GM23338 (cell line): ENCODE data around the gene RNF167. TPM values are rescaled to one million over a fixed set of nuclear protein-coding genes. Genes with fewer than 3 reads are reported as not detected.

Source experiments
- EZH2 ChIP-seq: fragments of 200-600 bp; sonication (generic); IDR thresholded peaks from one replicate; pipeline ENCODE4 v1.8.0; 2017; ENCODE audit warnings: antibody characterized with exemption, mild to moderate bottlenecking, low read depth; ENCODE audit not compliant: unreplicated experiment
- JUNB ChIP-seq: IDR thresholded peaks from one replicate; pipeline ENCODE4 v1.6.1; 2016; ENCODE audit warnings: antibody characterized with exemption; ENCODE audit not compliant: unreplicated experiment
- STAT1 ChIP-seq: IDR thresholded peaks from one replicate; pipeline ENCODE4 v1.6.1; 2016; ENCODE audit warnings: antibody characterized with exemption; ENCODE audit not compliant: unreplicated experiment
- microRNA-seq: library from miRNA; unstranded; fragments of <30 nt; microRNA quantifications from one replicate; pipeline ENCODE4, GENCODE V29; 2017
- polyA plus RNA-seq: library from polyadenylated mRNA; unstranded; fragments of >200 nt; fragmentation: Nextera tagmentation; extraction: Ambion mirVana; gene quantifications from 2 replicates; pipeline ENCODE4 v1.2.1, GENCODE V29; 2016
- small RNA-seq: library from RNA; depleted of rRNA; stranded (forward); fragments of <200 nt; gene quantifications from one replicate; pipeline ENCODE3, GENCODE V24; 2014; ENCODE audit warnings: low replicate concordance
- total RNA-seq: library from RNA; depleted of rRNA; stranded (reverse); fragments of >200 nt; shearing (Covaris generic); gene quantifications from 2 replicates; pipeline ENCODE4 v1.2.3, GENCODE V29; 2014; rRNA removed
- TF ChIP-seq, protein P1 (sequence below): fragments of 250-450 bp; sonication (Bioruptor Pico); IDR thresholded peaks from 2 replicates; pipeline ENCODE4 v1.5.0; 2020; ENCODE audit warnings: mild to moderate bottlenecking, moderate library complexity
- TF ChIP-seq, protein P2 (sequence below), 2 experiments: fragments of 200-600 bp in 1 of 2; sonication (generic) in 1 of 2; conservative IDR thresholded peaks; 2 replicates each; pipeline versions ENCODE4 v1.5.1 to v1.6.1; 2016 to 2017; ENCODE audit warnings: antibody characterized with exemption in 2 of 2, low read depth in 2 of 2, mild to moderate bottlenecking in 2 of 2, moderate library complexity in 1 of 2

RNF167 gene
- total and polyA plus RNA-seq, 2 experiments from 2014 or later: 61.2 to 84.4 TPM

DNA sequence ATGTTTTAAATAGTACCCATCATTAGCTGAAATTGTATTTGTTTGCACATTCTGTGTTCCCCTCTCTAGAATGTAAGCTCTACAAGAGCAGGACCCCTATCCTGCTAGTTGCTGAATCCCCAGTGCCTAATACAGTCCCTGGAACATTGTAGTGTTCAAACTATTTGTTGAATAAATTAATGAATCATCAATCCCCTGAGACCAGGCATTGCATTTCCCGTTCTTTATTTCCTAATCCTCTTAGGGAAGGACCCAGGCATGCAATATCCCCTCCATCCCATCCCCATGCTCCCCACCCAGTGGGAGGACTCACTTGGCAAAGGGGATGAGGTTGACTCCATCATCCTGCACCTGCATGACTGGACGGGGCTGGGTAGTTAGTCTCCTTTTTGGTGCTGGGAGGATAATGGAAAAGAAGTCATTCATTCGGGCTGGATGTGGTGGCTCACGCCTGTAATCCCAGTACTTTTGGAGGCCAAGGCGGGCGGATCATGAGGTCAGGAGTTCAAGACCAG is 54.1 kb downstream of the RNF167 start (continued):
- TF ChIP-seq, protein P1, sequence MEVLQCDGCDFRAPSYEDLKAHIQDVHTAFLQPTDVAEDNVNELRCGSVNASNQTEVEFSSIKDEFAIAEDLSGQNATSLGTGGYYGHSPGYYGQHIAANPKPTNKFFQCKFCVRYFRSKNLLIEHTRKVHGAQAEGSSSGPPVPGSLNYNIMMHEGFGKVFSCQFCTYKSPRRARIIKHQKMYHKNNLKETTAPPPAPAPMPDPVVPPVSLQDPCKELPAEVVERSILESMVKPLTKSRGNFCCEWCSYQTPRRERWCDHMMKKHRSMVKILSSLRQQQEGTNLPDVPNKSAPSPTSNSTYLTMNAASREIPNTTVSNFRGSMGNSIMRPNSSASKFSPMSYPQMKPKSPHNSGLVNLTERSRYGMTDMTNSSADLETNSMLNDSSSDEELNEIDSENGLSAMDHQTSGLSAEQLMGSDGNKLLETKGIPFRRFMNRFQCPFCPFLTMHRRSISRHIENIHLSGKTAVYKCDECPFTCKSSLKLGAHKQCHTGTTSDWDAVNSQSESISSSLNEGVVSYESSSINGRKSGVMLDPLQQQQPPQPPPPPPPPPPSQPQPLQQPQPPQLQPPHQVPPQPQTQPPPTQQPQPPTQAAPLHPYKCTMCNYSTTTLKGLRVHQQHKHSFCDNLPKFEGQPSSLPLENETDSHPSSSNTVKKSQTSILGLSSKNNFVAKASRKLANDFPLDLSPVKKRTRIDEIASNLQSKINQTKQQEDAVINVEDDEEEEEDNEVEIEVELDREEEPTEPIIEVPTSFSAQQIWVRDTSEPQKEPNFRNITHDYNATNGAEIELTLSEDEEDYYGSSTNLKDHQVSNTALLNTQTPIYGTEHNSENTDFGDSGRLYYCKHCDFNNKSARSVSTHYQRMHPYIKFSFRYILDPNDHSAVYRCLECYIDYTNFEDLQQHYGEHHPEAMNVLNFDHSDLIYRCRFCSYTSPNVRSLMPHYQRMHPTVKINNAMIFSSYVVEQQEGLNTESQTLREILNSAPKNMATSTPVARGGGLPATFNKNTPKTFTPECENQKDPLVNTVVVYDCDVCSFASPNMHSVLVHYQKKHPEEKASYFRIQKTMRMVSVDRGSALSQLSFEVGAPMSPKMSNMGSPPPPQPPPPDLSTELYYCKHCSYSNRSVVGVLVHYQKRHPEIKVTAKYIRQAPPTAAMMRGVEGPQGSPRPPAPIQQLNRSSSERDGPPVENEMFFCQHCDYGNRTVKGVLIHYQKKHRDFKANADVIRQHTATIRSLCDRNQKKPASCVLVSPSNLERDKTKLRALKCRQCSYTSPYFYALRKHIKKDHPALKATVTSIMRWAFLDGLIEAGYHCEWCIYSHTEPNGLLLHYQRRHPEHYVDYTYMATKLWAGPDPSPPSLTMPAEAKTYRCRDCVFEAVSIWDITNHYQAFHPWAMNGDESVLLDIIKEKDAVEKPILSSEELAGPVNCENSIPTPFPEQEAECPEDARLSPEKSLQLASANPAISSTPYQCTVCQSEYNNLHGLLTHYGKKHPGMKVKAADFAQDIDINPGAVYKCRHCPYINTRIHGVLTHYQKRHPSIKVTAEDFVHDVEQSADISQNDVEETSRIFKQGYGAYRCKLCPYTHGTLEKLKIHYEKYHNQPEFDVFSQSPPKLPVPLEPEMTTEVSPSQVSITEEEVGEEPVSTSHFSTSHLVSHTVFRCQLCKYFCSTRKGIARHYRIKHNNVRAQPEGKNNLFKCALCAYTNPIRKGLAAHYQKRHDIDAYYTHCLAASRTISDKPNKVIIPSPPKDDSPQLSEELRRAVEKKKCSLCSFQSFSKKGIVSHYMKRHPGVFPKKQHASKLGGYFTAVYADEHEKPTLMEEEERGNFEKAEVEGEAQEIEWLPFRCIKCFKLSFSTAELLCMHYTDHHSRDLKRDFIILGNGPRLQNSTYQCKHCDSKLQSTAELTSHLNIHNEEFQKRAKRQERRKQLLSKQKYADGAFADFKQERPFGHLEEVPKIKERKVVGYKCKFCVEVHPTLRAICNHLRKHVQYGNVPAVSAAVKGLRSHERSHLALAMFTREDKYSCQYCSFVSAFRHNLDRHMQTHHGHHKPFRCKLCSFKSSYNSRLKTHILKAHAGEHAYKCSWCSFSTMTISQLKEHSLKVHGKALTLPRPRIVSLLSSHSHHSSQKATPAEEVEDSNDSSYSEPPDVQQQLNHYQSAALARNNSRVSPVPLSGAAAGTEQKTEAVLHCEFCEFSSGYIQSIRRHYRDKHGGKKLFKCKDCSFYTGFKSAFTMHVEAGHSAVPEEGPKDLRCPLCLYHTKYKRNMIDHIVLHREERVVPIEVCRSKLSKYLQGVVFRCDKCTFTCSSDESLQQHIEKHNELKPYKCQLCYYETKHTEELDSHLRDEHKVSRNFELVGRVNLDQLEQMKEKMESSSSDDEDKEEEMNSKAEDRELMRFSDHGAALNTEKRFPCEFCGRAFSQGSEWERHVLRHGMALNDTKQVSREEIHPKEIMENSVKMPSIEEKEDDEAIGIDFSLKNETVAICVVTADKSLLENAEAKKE (CRISPR knock-in tag): no peak
- no peak for TF ChIP-seq JUNB
- TF ChIP-seq, protein P2, sequence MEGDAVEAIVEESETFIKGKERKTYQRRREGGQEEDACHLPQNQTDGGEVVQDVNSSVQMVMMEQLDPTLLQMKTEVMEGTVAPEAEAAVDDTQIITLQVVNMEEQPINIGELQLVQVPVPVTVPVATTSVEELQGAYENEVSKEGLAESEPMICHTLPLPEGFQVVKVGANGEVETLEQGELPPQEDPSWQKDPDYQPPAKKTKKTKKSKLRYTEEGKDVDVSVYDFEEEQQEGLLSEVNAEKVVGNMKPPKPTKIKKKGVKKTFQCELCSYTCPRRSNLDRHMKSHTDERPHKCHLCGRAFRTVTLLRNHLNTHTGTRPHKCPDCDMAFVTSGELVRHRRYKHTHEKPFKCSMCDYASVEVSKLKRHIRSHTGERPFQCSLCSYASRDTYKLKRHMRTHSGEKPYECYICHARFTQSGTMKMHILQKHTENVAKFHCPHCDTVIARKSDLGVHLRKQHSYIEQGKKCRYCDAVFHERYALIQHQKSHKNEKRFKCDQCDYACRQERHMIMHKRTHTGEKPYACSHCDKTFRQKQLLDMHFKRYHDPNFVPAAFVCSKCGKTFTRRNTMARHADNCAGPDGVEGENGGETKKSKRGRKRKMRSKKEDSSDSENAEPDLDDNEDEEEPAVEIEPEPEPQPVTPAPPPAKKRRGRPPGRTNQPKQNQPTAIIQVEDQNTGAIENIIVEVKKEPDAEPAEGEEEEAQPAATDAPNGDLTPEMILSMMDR (conservative IDR thresholded peaks at IDR 0.05; ENCODE audit: low read depth in 2 of 2): no peak
- no peak for TF ChIP-seq EZH2
- TF ChIP-seq STAT1: no peak

Small RNA genes lying within 50 kb of the gene (microRNA-seq; reads per million reads assigned to microRNA genes)
- not detected for gene MIR6864
- not detected for gene MIR6865

Small RNA genes lying within 50 kb of the gene (small RNA-seq; reads per million reads assigned to genes)
- not detected for gene MIR6864
- gene MIR6865: not detected

Other genes with a start within 250 kb of the RNF167 start
- gene PELP1, start 236.1 kb upstream of the RNF167 start, total RNA-seq: 91.0 and 123 TPM in 2 replicates
- gene PELP1, start 236.1 kb upstream of the RNF167 start, polyA plus RNA-seq: 39.4 and 41.1 TPM in 2 replicates
- gene ARRB2, start 229.6 kb upstream of the RNF167 start, total RNA-seq: 23.0 and 45.0 TPM in 2 replicates
- 37.3 and 39.5 TPM in 2 replicates for gene ARRB2, start 229.6 kb upstream of the RNF167 start, polyA plus RNA-seq
- gene MED11, start 208.8 kb upstream of the RNF167 start, total RNA-seq: 15.5 and 16.7 TPM in 2 replicates
- gene MED11, start 208.8 kb upstream of the RNF167 start, polyA plus RNA-seq: 32.8 and 33.3 TPM in 2 replicates
- 1.4 TPM in 1 of 2 replicates, not detected in the other for gene ZMYND15, start 200.4 kb upstream of the RNF167 start, total RNA-seq
- 0.21 and 0.32 TPM in 2 replicates for gene ZMYND15, start 200.4 kb upstream of the RNF167 start, polyA plus RNA-seq
- gene CXCL16, start 200.3 kb upstream of the RNF167 start, total RNA-seq: 4.1 and 6.8 TPM in 2 replicates
- 3.7 and 4.0 TPM in 2 replicates for gene CXCL16, start 200.3 kb upstream of the RNF167 start, polyA plus RNA-seq
- not detected in 2 replicates for gene TM4SF5, start 168.4 kb upstream of the RNF167 start, total RNA-seq
- not detected in 2 replicates for gene TM4SF5, start 168.4 kb upstream of the RNF167 start, polyA plus RNA-seq
- 0.38 TPM in 1 of 2 replicates, not detected in the other for gene VMO1, start 153.9 kb upstream of the RNF167 start, total RNA-seq
- 0.40 and 0.47 TPM in 2 replicates for gene VMO1, start 153.9 kb upstream of the RNF167 start, polyA plus RNA-seq
- gene GLTPD2, start 151.3 kb upstream of the RNF167 start, total RNA-seq: 1.3 TPM in 1 of 2 replicates, not detected in the other
- 0.33 and 0.47 TPM in 2 replicates for gene GLTPD2, start 151.3 kb upstream of the RNF167 start, polyA plus RNA-seq
- 266 and 302 TPM in 2 replicates for gene PSMB6, start 144.1 kb upstream of the RNF167 start, total RNA-seq
- gene PSMB6, start 144.1 kb upstream of the RNF167 start, polyA plus RNA-seq: 465 and 502 TPM in 2 replicates
- 49.9 and 55.9 TPM in 2 replicates for gene PLD2, start 133.1 kb upstream of the RNF167 start, total RNA-seq
- gene PLD2, start 133.1 kb upstream of the RNF167 start, polyA plus RNA-seq: 20.2 and 22.1 TPM in 2 replicates
- gene MINK1, start 106.9 kb upstream of the RNF167 start, total RNA-seq: 42.1 and 54.9 TPM in 2 replicates
- gene MINK1, start 106.9 kb upstream of the RNF167 start, polyA plus RNA-seq: 17.3 and 19.4 TPM in 2 replicates
- gene C17orf107, start 40.7 kb upstream of the RNF167 start, total RNA-seq: 3.6 and 5.9 TPM in 2 replicates
- gene C17orf107, start 40.7 kb upstream of the RNF167 start, polyA plus RNA-seq: 0.78 and 1.9 TPM in 2 replicates
- 0.23 and 1.2 TPM in 2 replicates for gene CHRNE, start 37.2 kb upstream of the RNF167 start, total RNA-seq
- 0.24 and 0.50 TPM in 2 replicates for gene CHRNE, start 37.2 kb upstream of the RNF167 start, polyA plus RNA-seq
- gene GP1BA, start 8.0 kb upstream of the RNF167 start, total RNA-seq: not detected in 2 replicates
- gene GP1BA, start 8.0 kb upstream of the RNF167 start, polyA plus RNA-seq: 0.14 and 0.24 TPM in 2 replicates
- gene SLC25A11, start 222 bp upstream of the RNF167 start, total RNA-seq: 70.4 and 73.6 TPM in 2 replicates
- 35.7 and 37.8 TPM in 2 replicates for gene SLC25A11, start 222 bp upstream of the RNF167 start, polyA plus RNA-seq
- 1,702 and 2,002 TPM in 2 replicates for gene PFN1, start 8.3 kb downstream of the RNF167 start, total RNA-seq
- 3,646 and 3,709 TPM in 2 replicates for gene PFN1, start 8.3 kb downstream of the RNF167 start, polyA plus RNA-seq
- 8.9 and 12.1 TPM in 2 replicates for gene ENO3, start 10.9 kb downstream of the RNF167 start, total RNA-seq
- 19.6 and 25.5 TPM in 2 replicates for gene ENO3, start 10.9 kb downstream of the RNF167 start, polyA plus RNA-seq
- gene SPAG7, start 27.5 kb downstream of the RNF167 start, total RNA-seq: 77.9 and 85.3 TPM in 2 replicates
- gene SPAG7, start 27.5 kb downstream of the RNF167 start, polyA plus RNA-seq: 226 and 242 TPM in 2 replicates
- 3.3 and 4.4 TPM in 2 replicates for gene CAMTA2, start 47.4 kb downstream of the RNF167 start, total RNA-seq
- 8.7 and 10.1 TPM in 2 replicates for gene CAMTA2, start 47.4 kb downstream of the RNF167 start, polyA plus RNA-seq
- gene INCA1, start 57.3 kb downstream of the RNF167 start, total RNA-seq: 2.1 TPM in 1 of 2 replicates, not detected in the other
- gene INCA1, start 57.3 kb downstream of the RNF167 start, polyA plus RNA-seq: 1.1 and 1.3 TPM in 2 replicates
- 56.4 and 61.4 TPM in 2 replicates for gene KIF1C, start 57.7 kb downstream of the RNF167 start, total RNA-seq
- 13.5 and 16.8 TPM in 2 replicates for gene KIF1C, start 57.7 kb downstream of the RNF167 start, polyA plus RNA-seq
- gene SLC52A1, start 95.2 kb downstream of the RNF167 start, total RNA-seq: 0.63 and 1.3 TPM in 2 replicates
- 0.21 and 0.50 TPM in 2 replicates for gene SLC52A1, start 95.2 kb downstream of the RNF167 start, polyA plus RNA-seq
- gene ZFP3, start 138.2 kb downstream of the RNF167 start, total RNA-seq: 0.93 and 1.6 TPM in 2 replicates
- 0.55 and 0.97 TPM in 2 replicates for gene ZFP3, start 138.2 kb downstream of the RNF167 start, polyA plus RNA-seq
- 24.1 and 24.8 TPM in 2 replicates for gene ZNF232, start 171.6 kb downstream of the RNF167 start, total RNA-seq
- 21.5 and 24.9 TPM in 2 replicates for gene ZNF232, start 171.6 kb downstream of the RNF167 start, polyA plus RNA-seq
- gene USP6, start 175.8 kb downstream of the RNF167 start, total RNA-seq: 0.94 and 1.1 TPM in 2 replicates
- 1.3 and 1.7 TPM in 2 replicates for gene USP6, start 175.8 kb downstream of the RNF167 start, polyA plus RNA-seq